Hematopoietic multipotent progenitor cell treated with erythropoietin and hydrocortisone succinate and interleukin-3 and kit ligand, for 4 days (in vitro differentiated cells): Measurements from ENCODE around the gene PFDN6.
A peak's percentile ranks its signal among the peaks of the same experiment; 100 is the strongest.

Source experiments
- DNase-seq: peaks from one replicate; pipeline ENCODE4 v3.0.0-alpha.2; 2015

Gene PFDN6

DNA sequence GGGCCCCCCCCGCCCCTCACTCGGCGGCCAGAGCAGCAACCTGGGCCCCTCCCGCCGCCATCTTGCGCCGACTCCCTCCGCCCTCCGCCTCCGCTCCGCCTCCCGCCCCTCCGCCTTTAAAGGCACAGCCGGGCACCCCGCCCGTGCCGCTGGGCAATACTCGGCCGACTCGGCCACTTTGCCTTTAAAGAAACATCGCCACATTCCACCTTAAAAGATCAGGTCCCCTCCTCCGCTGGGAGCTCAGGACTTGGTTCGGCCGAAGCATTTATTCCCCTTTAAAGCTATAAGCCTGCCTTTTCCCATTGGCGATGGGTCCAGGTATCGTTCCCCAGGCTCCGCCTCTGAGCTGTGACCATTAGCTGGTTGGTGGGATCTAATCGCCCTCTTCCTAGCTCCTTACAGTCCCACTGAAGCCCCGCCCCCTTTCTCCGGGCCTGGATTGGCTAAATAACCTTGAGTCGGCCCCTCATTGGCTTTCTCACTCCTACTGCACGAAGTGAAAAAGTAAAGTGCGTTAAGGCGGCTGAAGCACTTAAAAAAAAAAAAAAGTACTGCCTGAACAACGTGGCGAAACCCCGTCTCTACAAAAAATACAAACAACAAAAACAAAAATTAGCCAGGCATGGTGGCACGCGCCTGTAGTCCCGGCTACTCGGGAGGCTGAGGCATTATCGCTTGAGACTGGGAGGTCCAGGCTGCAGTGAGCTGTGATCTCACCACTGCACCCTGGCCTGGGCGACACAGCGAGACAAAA is 28.4 kb downstream of the PFDN6 start, which contains the start of gene ZBTB22:
Gene ZBTB22 (minus strand): TSS at position 76 of the 757 bp plus-strand sequence. CDS start 828 bp downstream, outside the sequence.
- DNase-seq: peak; percentile 100

DNA sequence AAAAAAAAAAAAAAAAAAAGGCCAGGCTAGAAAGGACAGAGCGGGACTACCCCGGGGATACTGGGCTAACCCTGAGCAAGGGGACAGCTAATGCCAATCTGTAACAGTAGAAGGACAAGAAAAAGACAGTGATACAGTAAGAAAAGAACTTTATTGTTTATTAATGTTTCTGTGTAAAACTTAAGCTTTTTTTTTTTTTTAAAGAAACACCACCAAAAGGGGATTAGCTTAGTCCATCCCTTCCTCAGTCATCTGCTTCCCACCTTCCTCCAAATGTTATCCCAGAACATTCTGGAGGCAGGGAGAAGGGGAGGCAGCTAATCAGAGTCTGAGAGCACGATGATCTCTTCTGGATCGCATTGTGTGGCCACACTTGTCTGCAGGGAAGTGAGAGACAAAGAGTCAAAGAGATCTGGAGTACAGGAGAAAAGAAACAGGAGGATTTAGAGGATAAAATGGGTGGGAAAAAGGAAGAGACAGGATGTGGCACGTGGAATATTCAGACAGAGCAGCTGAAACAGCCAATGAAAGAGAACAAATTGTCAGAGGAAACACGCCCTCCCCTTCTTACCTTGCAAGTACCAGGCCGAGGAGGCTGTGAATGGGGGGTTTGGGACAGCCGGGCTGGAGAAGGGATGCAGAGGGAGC is 29.1 kb downstream of the PFDN6 start:
- DNase-seq: no peak

DNA sequence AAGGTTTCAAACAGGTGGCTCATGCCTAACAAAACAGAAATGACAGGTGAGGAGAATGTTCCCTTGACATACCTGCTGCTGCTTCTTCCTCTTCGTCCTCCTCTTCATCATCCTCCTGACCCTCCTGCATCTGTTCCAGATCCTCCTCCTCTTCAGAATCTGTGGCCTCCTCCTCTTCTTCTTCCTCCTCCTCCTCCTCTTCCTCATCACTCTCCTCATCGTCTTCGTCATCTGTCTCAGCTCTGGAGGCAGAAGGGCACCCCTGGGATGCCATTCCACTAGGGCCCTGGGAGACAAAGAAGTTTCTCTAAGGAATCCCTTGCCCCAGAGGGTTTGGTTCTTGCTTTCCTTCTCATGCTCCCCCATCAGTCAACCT is 30.5 kb downstream of the PFDN6 start:
- no peak for DNase-seq

DNA sequence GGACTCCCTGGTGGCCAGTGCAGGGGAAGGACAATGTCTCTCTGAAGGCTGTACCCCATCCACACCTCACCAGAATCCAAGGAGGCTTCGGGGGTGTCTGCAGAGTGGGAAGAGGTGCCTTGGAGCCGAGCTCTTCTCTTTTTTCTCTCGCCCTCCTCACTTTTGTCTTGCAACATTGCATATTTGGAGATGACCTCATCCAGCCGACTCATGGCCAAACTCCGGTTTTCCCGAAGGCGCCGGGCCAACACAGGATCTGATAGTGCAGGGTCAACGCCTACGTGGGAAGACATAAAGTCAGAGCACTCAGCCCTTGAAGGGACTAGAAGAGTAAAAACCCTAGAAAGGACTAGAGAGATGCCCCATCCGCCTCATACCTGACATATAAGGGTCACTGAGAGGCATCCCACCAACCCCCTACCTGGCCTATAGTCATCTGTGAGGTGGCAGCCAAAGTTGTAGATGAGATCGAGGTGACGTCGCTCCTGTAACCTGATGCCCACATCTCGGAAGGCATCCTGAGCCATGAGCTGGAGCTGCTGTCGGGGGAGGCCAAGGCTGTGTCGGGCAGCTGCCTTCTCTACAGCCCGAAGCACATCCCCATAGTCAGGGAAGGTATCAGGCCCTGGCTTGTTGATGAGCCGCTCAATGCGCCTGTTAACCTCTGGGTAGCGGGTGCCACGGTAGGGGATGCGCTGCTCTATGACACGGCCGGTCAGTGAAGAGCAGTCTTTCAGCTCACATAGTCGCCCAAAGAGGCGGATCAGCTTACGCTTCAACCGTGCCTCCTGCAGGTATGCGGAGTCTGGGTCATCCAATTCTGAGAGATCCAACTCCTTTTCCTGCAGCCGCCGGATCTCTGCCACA is 31.1 kb downstream of the PFDN6 start:
- DNase-seq: no peak

GRCh38 chr6:33321227-33321626 is 31.8 kb downstream of the PFDN6 start:
- no peak for DNase-seq

DNA sequence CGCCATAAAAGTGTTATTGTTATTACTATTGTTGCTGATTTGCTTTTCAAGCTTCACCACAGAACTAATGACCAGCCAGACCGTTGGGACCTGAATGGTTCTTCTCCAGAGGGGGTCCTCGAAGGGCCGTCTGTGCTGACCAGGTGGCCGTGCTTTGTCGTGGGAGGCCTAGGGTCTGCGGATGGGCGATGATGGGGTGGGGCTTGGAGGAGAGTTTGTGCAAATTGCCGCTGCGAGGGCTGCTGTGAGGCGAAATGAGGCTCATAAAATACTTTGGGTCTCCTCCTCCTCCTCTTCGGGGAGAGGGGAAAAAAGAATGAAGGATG is 34.2 kb downstream of the PFDN6 start:
- no peak for DNase-seq

GRCh38 chr6:33324125-33324524 is 34.7 kb downstream of the PFDN6 start:
- peak; percentile 51 for DNase-seq

DNA sequence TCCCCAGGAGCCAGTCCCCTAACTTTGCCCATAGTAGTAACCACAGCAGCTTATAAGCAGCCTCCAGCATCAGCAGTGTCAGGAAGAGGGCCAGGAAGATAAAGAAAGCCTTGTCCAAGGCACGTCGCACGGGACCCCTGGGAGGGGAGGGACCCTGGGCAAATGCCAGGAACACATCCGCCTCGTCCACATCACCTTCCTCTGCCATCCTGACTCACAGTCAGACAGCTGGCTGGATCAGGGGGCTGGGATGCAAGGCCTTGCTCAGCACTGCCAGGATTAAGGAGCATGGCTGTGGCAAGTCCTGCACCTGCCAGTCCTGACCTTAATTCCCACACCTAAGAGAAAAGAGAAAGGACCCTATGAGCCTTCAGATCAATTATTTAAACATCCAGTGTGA is 39.7 kb downstream of the PFDN6 start:
- no peak for DNase-seq

DNA sequence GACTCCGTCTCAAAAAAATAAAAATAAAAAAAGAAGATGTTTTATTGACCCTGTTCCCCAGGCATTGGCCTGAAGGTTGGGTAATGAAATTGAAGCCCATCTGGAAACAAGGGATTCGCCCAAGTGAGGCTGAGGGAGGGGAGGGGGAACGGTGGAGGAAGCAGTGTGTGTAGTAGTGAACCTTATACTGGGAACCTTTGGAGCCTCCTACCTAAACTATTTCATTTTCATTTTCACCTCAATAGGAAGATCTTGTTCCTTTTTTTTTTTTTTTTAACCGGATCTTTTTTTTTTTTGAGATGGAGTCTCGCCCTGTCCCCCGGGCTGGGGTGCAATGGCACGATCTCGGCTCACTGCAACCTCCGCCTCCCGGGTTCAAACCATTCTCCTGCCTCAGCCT is 41.3 kb downstream of the PFDN6 start:
- DNase-seq: no peak

DNA sequence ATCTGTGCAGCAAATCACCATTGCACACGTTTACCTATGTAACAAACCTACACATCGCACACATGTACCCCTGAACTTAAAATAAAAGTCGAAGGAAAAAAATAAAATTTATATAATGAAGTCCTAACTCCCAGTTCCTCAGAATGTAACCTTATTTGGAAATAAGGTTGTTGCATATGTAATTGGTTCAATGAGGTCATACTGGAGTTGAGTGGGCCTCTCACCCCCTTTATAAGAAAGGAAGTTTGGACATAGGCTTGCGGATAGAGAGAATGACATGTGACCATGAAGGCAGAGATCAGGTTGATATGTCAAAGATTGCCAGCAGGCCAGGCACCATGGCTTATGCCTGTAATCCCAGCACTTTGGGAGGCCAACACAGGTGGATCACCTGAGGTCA is 44.3 kb downstream of the PFDN6 start:
- DNase-seq: peak; percentile 25

- DNase-seq: no peak
Observed at GRCh38 chr6:33335916-33336315, 46.5 kb downstream of the PFDN6 start.

GRCh38 chr6:33336495-33336894 is 47.1 kb downstream of the PFDN6 start:
- DNase-seq: no peak

DNA sequence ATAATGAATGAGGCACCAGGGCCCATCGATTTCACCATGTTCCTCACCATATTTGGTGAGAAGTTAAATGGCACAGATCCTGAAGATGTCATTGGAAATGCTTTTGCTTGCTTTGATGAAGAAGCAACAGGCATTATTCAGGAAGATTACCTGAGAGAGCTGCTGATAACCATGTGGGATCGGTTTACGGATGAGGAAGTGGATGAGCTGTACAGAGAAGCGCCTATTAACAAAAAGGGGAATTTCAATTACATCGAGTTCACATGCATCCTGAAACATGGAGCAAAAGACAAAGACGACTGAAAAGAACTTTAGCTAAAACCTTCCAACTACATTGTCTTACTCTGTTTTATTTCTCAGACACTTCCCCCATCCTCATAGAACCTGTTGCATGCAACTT is 49.8 kb downstream of the PFDN6 start:
- no peak for DNase-seq
